Neutrophil (primary cell): ENCODE results near the gene HTT.
"Not testable (repeated sequence)": the region's sequence is repeated elsewhere in the genome, so short reads cannot be mapped to it uniquely, and the experiment has no call there.

ENCODE experiments used
- H3K27ac ChIP-seq: fragments of 200-600 bp; sonication (generic); 2 replicates; pipeline ENCODE4 v1.5.1; 2016; ENCODE audit warnings: mild to moderate bottlenecking, moderate library complexity
- H3K27me3 ChIP-seq: fragments of 200-600 bp; sonication (generic); 2 replicates; pipeline ENCODE4 v1.6.0; 2016; ENCODE audit warnings: mild to moderate bottlenecking
- H3K36me3 ChIP-seq: fragments of 200-600 bp; sonication (generic); 2 replicates; pipeline ENCODE4 v1.5.1; 2017
- H3K4me1 ChIP-seq, 2 experiments: fragments of 200-600 bp in 1 of 2; sonication (generic) in 1 of 2; 1 replicate in 1 of 2; 2 replicates in 1 of 2; pipeline versions ENCODE4 v1.5.1 to v1.6.1; 2013 to 2016; ENCODE audit warnings: low read depth in 1 of 2, low read length in 1 of 2, mild to moderate bottlenecking in 1 of 2, moderate library complexity in 1 of 2; ENCODE audit not compliant: control insufficient read depth in 1 of 2, insufficient read depth in 1 of 2
- H3K4me3 ChIP-seq, 2 experiments: fragments of 200-600 bp in 1 of 2; sonication (generic) in 1 of 2; 1 replicate in 1 of 2; 2 replicates in 1 of 2; pipeline ENCODE4 v1.5.1; 2013 to 2016; ENCODE audit warnings: low read depth in 1 of 2, low read length in 1 of 2, mild to moderate bottlenecking in 1 of 2, moderate library complexity in 1 of 2
- H3K9me3 ChIP-seq: fragments of 200-600 bp; sonication (generic); 2 replicates; pipeline ENCODE4 v1.5.1; 2016
- CTCF ChIP-seq: fragments of 200-600 bp; sonication (generic); IDR thresholded peaks from 2 replicates; pipeline ENCODE4 v1.5.1; 2016; ENCODE audit warnings: antibody characterized with exemption

The HTT gene

DNA sequence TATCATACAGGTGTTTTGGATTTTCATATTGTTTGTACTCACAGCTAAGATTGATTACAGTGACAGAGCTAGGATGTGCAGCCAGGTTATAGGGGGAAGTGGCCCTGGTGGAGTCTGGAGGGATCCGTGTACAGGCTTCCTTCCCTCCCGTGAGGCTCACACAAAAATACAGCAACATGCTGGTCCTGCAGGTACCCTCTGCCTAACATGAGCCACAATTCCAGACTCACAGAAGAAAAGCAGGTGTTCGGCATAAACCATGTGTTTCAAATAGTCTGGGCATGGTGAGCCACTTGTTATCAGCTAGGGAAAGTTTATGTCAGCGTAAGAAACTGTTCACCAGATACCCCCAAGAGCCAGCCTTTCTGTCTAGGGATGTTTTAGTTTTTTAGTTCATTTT is 82.9 kb downstream of the HTT start:
- no peak for TF ChIP-seq CTCF
- no peaks in the 10 kb centered on the region for H3K9me3 ChIP-seq
- H3K4me1 ChIP-seq = no peaks in the 10 kb centered on the region
- no peak overlapping the region for H3K4me3 ChIP-seq
- no peaks in the 10 kb centered on the region for H3K27me3 ChIP-seq
- peaks cover 73% of the 10 kb centered on the region for H3K36me3 ChIP-seq
- H3K27ac ChIP-seq = no peak overlapping the region

GRCh38 chr4:3158841-3159240 is 84.4 kb downstream of the HTT start:
- Histone ChIP-seq H3K4me3 (no peak overlapping the region), H3K27ac (no peak overlapping the region), H3K36me3 (peaks cover 62% of the 10 kb centered on the region), H3K27me3 (no peaks in the 10 kb centered on the region), H3K4me1 (no peaks in the 10 kb centered on the region), H3K9me3 (no peaks in the 10 kb centered on the region)
- TF ChIP-seq CTCF = no peak

GRCh38 chr4:3160438-3160837 is 86.0 kb downstream of the HTT start:
- Histone ChIP-seq H3K36me3 (peaks cover 51% of the 10 kb centered on the region), H3K9me3 (no peaks in the 10 kb centered on the region), H3K27me3 (no peaks in the 10 kb centered on the region), H3K4me3 (no peak overlapping the region), H3K27ac (no peak overlapping the region), H3K4me1 (no peaks in the 10 kb centered on the region)
- TF ChIP-seq CTCF = no peak

- not testable (repeated sequence) for H3K27me3 ChIP-seq, H3K9me3 ChIP-seq, H3K27ac ChIP-seq, H3K4me1 ChIP-seq, H3K4me3 ChIP-seq
- peaks cover 47% of the 10 kb centered on the region for H3K36me3 ChIP-seq
Measured at GRCh38 chr4:3161044-3161443, 86.6 kb downstream of the HTT start.

DNA sequence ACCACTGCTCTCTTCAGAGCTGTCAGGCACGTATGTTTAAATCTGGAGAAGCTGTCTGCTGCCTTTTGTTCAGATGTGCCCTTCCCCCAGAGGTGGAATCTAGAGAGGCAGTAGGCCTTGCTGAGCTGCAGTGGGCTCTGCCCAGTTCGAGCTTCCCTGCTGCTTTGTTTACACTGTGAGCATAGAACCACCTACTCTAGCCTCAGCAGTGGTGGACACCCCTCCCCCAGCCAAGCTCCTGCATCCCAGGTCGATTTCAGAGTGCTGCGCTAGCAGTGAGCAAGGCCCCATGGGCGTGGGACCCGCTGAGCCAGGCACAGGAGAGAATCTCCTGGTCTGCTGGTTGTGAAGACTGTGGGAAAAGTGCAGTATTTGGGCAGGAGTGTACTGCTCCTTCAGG is 92.0 kb downstream of the HTT start:
- H3K27ac ChIP-seq, H3K9me3 ChIP-seq, H3K4me1 ChIP-seq, H3K27me3 ChIP-seq, H3K4me3 ChIP-seq: not testable (repeated sequence)
- H3K36me3 ChIP-seq = peaks cover 14% of the 10 kb centered on the region

GRCh38 chr4:3168029-3168428 is 93.5 kb downstream of the HTT start:
- Histone ChIP-seq H3K9me3 (no peaks in the 10 kb centered on the region), H3K4me1 (no peaks in the 10 kb centered on the region), H3K4me3 (no peak overlapping the region), H3K27me3 (no peaks in the 10 kb centered on the region), H3K27ac (no peak overlapping the region), H3K36me3 (peaks cover 26% of the 10 kb centered on the region)
- no peak for TF ChIP-seq CTCF
